GM23338 (cell line): ENCODE measurements around the gene CAPN7. TPM values are rescaled to one million over a fixed set of nuclear protein-coding genes. Genes with fewer than 3 reads are reported as not detected.

Experiments used
- ATAC-seq: fragments of 200-7000 bp; cut with Tn5 transposase; 3 replicates; pipeline ENCODE4 v1.9.1; 2020
- DNase-seq: peaks from one replicate; pipeline ENCODE4 v3.0.0-alpha.2; 2015; ENCODE audit warnings: low spot score
- H2AFZ ChIP-seq: fragments of 200-600 bp; sonication (generic); 2 replicates; pipeline ENCODE4 v1.8.0; 2016; ENCODE audit warnings: antibody characterized with exemption, mild to moderate bottlenecking, moderate library complexity
- H3F3A ChIP-seq: fragments of 200-600 bp; sonication (generic); replicated peaks from 2 replicates; pipeline ENCODE4 v1.8.0; 2017; ENCODE audit warnings: antibody characterized with exemption, mixed run types, low read depth
- H3K27ac ChIP-seq: fragments of 200-600 bp; sonication (generic); 2 replicates; pipeline ENCODE4 v1.6.1; 2016; ENCODE audit warnings: low read depth
- H3K27me3 ChIP-seq: fragments of 200-600 bp; sonication (generic); 2 replicates; pipeline ENCODE4 v1.8.0; 2016; ENCODE audit warnings: mild to moderate bottlenecking, mixed run types, moderate library complexity; ENCODE audit not compliant: insufficient read depth
- H3K36me3 ChIP-seq: fragments of 200-600 bp; sonication (generic); 2 replicates; pipeline ENCODE4 v1.8.0; 2016; ENCODE audit warnings: mild to moderate bottlenecking; ENCODE audit not compliant: insufficient read depth
- H3K4me1 ChIP-seq: fragments of 200-600 bp; sonication (generic); 2 replicates; pipeline ENCODE4 v1.8.0; 2016; ENCODE audit warnings: mild to moderate bottlenecking, moderate library complexity; ENCODE audit not compliant: insufficient read depth
- H3K4me2 ChIP-seq: fragments of 200-600 bp; sonication (generic); 2 replicates; pipeline ENCODE4 v1.7.1; 2017; ENCODE audit warnings: mixed run types
- H3K4me3 ChIP-seq: fragments of 200-600 bp; sonication (generic); 2 replicates; pipeline ENCODE4 v1.6.1; 2016; ENCODE audit warnings: mixed run types
- H3K79me2 ChIP-seq: fragments of 200-600 bp; sonication (generic); replicated peaks from 2 replicates; pipeline ENCODE4 v1.8.0; 2017; ENCODE audit warnings: mild to moderate bottlenecking; ENCODE audit not compliant: insufficient read depth
- H3K9me2 ChIP-seq: fragments of 200-600 bp; sonication (generic); 2 replicates; pipeline ENCODE4 v1.8.0; 2017; ENCODE audit not compliant: insufficient read depth
- H4K20me1 ChIP-seq: fragments of 200-600 bp; sonication (generic); replicated peaks from 2 replicates; pipeline ENCODE4 v1.8.0; 2017; ENCODE audit warnings: mild to moderate bottlenecking; ENCODE audit not compliant: insufficient read depth
- H3K27ac Mint-ChIP-seq: 2 replicates; pipeline ENCODE4 v1.8.0; 2020; ENCODE audit warnings: inconsistent platforms, mild to moderate bottlenecking, moderate library complexity, mixed read lengths
- H3K27me3 Mint-ChIP-seq: 3 replicates; pipeline ENCODE4 v1.8.0; 2022; ENCODE audit warnings: low read depth, mild to moderate bottlenecking, moderate library complexity, mixed read lengths, inconsistent platforms; ENCODE audit not compliant: insufficient read depth, poor library complexity
- H3K36me3 Mint-ChIP-seq: 3 replicates; pipeline ENCODE4 v1.8.0; 2021; ENCODE audit warnings: low read depth, mild to moderate bottlenecking, inconsistent platforms, moderate library complexity, mixed read lengths
- H3K4me1 Mint-ChIP-seq: 3 replicates; pipeline ENCODE4 v1.8.0; 2020; ENCODE audit warnings: mild to moderate bottlenecking, inconsistent platforms, mixed read lengths
- H3K4me3 Mint-ChIP-seq: 3 replicates; pipeline ENCODE4 v1.8.0; 2021; ENCODE audit warnings: moderate library complexity, mild to moderate bottlenecking, inconsistent platforms, mixed read lengths
- H3K9me3 Mint-ChIP-seq: 3 replicates; pipeline ENCODE4 v1.8.0; 2020; ENCODE audit warnings: moderate library complexity, mild to moderate bottlenecking, inconsistent platforms, mixed read lengths
- CREB1 ChIP-seq: fragments of 250-450 bp; sonication (Bioruptor Pico); IDR thresholded peaks from 2 replicates; pipeline ENCODE4 v1.5.0; 2020; ENCODE audit warnings: low read depth, mild to moderate bottlenecking, moderate library complexity
- CTCF ChIP-seq, 2 experiments: fragments of 200-600 bp in 1 of 2; sonication (generic) in 1 of 2; conservative IDR thresholded peaks; 2 replicates each; pipeline versions ENCODE4 v1.5.1 to v1.6.1; 2016 to 2017; ENCODE audit warnings: antibody characterized with exemption in 2 of 2, low read depth in 2 of 2, mild to moderate bottlenecking in 2 of 2, moderate library complexity in 1 of 2
- ETS1 ChIP-seq: IDR thresholded peaks from 2 replicates; pipeline ENCODE4 v1.6.1; 2016; ENCODE audit warnings: antibody characterized with exemption
- EZH2 ChIP-seq: fragments of 200-600 bp; sonication (generic); IDR thresholded peaks from one replicate; pipeline ENCODE4 v1.8.0; 2017; ENCODE audit warnings: antibody characterized with exemption, mild to moderate bottlenecking, low read depth; ENCODE audit not compliant: unreplicated experiment
- EZH2phosphoT487 ChIP-seq: fragments of 200-600 bp; sonication (generic); IDR thresholded peaks from one replicate; pipeline ENCODE4 v1.8.1; 2018; ENCODE audit warnings: antibody characterized with exemption; ENCODE audit not compliant: unreplicated experiment
- JUNB ChIP-seq: IDR thresholded peaks from one replicate; pipeline ENCODE4 v1.6.1; 2016; ENCODE audit warnings: antibody characterized with exemption; ENCODE audit not compliant: unreplicated experiment
- NANOG ChIP-seq: IDR thresholded peaks from 2 replicates; pipeline ENCODE4 v1.6.1; 2016; ENCODE audit warnings: antibody characterized with exemption, borderline replicate concordance
- POLR2AphosphoS5 ChIP-seq: IDR thresholded peaks from 2 replicates; pipeline ENCODE4 v1.6.1; 2016; ENCODE audit warnings: antibody characterized with exemption, low read depth
- REST ChIP-seq: IDR thresholded peaks from one replicate; pipeline ENCODE4 v1.6.1; 2018; ENCODE audit warnings: antibody characterized with exemption; ENCODE audit not compliant: unreplicated experiment
- STAT1 ChIP-seq: IDR thresholded peaks from one replicate; pipeline ENCODE4 v1.6.1; 2016; ENCODE audit warnings: antibody characterized with exemption; ENCODE audit not compliant: unreplicated experiment
- ZNF114 ChIP-seq: fragments of 250-450 bp; sonication (Bioruptor Pico); IDR thresholded peaks from 2 replicates; pipeline ENCODE4 v1.5.0; 2020; ENCODE audit warnings: mild to moderate bottlenecking, moderate library complexity
- ZNF331 ChIP-seq: fragments of 250-450 bp; sonication (Bioruptor Pico); IDR thresholded peaks from 2 replicates; pipeline ENCODE4 v1.5.0; 2020; ENCODE audit warnings: low read depth, mild to moderate bottlenecking, moderate library complexity
- ZNF462 ChIP-seq: fragments of 250-450 bp; sonication (Bioruptor Pico); IDR thresholded peaks from 2 replicates; pipeline ENCODE4 v1.5.0; 2020; ENCODE audit warnings: mild to moderate bottlenecking, moderate library complexity
- polyA plus RNA-seq: library from polyadenylated mRNA; unstranded; fragments of >200 nt; fragmentation: Nextera tagmentation; extraction: Ambion mirVana; gene quantifications from 2 replicates; pipeline ENCODE4 v1.2.1, GENCODE V29; 2016
- total RNA-seq: library from RNA; depleted of rRNA; stranded (reverse); fragments of >200 nt; shearing (Covaris generic); gene quantifications from 2 replicates; pipeline ENCODE4 v1.2.3, GENCODE V29; 2014

The CAPN7 gene
- total and polyA plus RNA-seq, 2 experiments from 2014 or later, result 9.9 to 18.1 TPM

- H3K4me1 Mint-ChIP-seq, result no peaks in the 10 kb centered on the region
- no peaks in the 10 kb centered on the region for H3K4me1 ChIP-seq
- H3K4me2 ChIP-seq, result no peak overlapping the region
- H3K27me3 Mint-ChIP-seq, result no peaks in the 10 kb centered on the region
- no peak overlapping the region for H3K27ac Mint-ChIP-seq
- TF ChIP-seq ZNF331 (no peak), ZNF462 (no peak), JUNB (no peak), ETS1 (no peak), NANOG (no peak), REST (no peak), POLR2AphosphoS5 (no peak), EZH2 (no peak), ZNF114 (CRISPR knock-in tag) (no peak), EZH2phosphoT487 (no peak), CTCF (conservative IDR thresholded peaks at IDR 0.05; ENCODE audit: low read depth in 2 of 2) (no peak), STAT1 (no peak), CREB1 (no peak)
- DNase-seq (no peak), ATAC-seq (no peak)
- 0 out of 3 replicates have a peak, but pooled peaks cover 4% of the 10 kb centered on the region for H3K36me3 Mint-ChIP-seq
- H3K4me3 Mint-ChIP-seq, result no peak overlapping the region
- H3K9me2 ChIP-seq, result no peaks in the 10 kb centered on the region
- H3K27me3 ChIP-seq, result no peaks in the 10 kb centered on the region
- H3K9me3 Mint-ChIP-seq, result peaks cover 28% of the 10 kb centered on the region
- H2AFZ ChIP-seq, result no peak overlapping the region
- H3K36me3 ChIP-seq, result no peaks in the 10 kb centered on the region
- no peaks in the 10 kb centered on the region for H3K79me2 ChIP-seq
- no peak overlapping the region for H3K27ac ChIP-seq
- no peaks in the 10 kb centered on the region for H4K20me1 ChIP-seq
- no peaks in the 10 kb centered on the region for H3F3A ChIP-seq
- no peak overlapping the region for H3K4me3 ChIP-seq
These were observed 41.0 kb upstream of the CAPN7 start for GRCh38 chr3:15165061-15165460.
